Calu3 (cell line): Measurements from ENCODE around the gene DLK1. TPM values are rescaled to one million over a fixed set of nuclear protein-coding genes. Genes with fewer than 3 reads are reported as not detected.

Experiments used
- BruUV-seq: library from RNA; stranded (reverse); fragments of 400-500 nt; replicated peaks from 2 replicates; lab custom pipeline; 2021; lab: Mats Ljungman, UMichigan
- CTCF ChIA-PET: fragments of 300-600 bp; sonication (Branson Sonifier 250); formaldehyde crosslinking; loops from one replicate; lab custom pipeline; 2022; ENCODE audit warnings: antibody characterized with exemption; lab: Charles Lee
- DNase-seq: peaks from one replicate; pipeline ENCODE4 v3.0.0; 2022
- H3K27ac Mint-ChIP-seq: one replicate; pipeline ENCODE4 v1.8.0; 2022; ENCODE audit warnings: mixed read lengths; ENCODE audit not compliant: unreplicated experiment
- H3K27me3 Mint-ChIP-seq: one replicate; pipeline ENCODE4 v1.8.0; 2022; ENCODE audit warnings: mixed read lengths; ENCODE audit not compliant: unreplicated experiment
- H3K36me3 Mint-ChIP-seq: one replicate; pipeline ENCODE4 v1.8.0; 2022; ENCODE audit warnings: mild to moderate bottlenecking, moderate library complexity, mixed read lengths; ENCODE audit not compliant: insufficient read depth, unreplicated experiment
- H3K4me1 Mint-ChIP-seq: one replicate; pipeline ENCODE4 v1.8.0; 2022; ENCODE audit warnings: mild to moderate bottlenecking, low read depth, mixed read lengths; ENCODE audit not compliant: unreplicated experiment
- H3K4me3 Mint-ChIP-seq: one replicate; pipeline ENCODE4 v1.8.0; 2022; ENCODE audit warnings: mild to moderate bottlenecking, low read depth, moderate library complexity, mixed read lengths; ENCODE audit not compliant: unreplicated experiment
- H3K9me3 Mint-ChIP-seq: one replicate; pipeline ENCODE4 v1.8.0; 2022; ENCODE audit warnings: low read depth, mixed read lengths; ENCODE audit not compliant: unreplicated experiment
- intact Hi-C: fragments of 100-400 bp; cut with micrococcal nuclease; formaldehyde crosslinking; loops from one replicate; pipeline ENCODE4 v1.10.0; 2022; ENCODE audit not compliant: unreplicated experiment
- total RNA-seq: library from RNA; stranded (reverse); gene quantifications from 2 replicates; pipeline ENCODE4 v1.2.3, GENCODE V29; 2022
- TF ChIP-seq, protein P1 (sequence below): fragments of 200-600 bp; IDR thresholded peaks from one replicate; pipeline ENCODE4 v1.8.0; 2022; ENCODE audit warnings: antibody characterized with exemption; ENCODE audit not compliant: unreplicated experiment

DLK1 gene
- total RNA-seq, 1 experiment from 2014 or later = not detected

GRCh38 chr14:100696590-100696989 is 30.1 kb upstream of the DLK1 start:
- Mint-ChIP-seq H3K4me1 (peaks cover 21% of the 10 kb centered on the region), H3K27me3 (peaks cover 12% of the 10 kb centered on the region), H3K4me3 (no peak overlapping the region), H3K36me3 (peaks cover 20% of the 10 kb centered on the region), H3K27ac (no peak overlapping the region), H3K9me3 (no peaks in the 10 kb centered on the region)
- no TSS peak for BruUV-seq
- CTCF ChIA-PET = no interaction called here
- intact Hi-C loops = no loop called here
- no peak for DNase-seq
- TF ChIP-seq, protein P1, sequence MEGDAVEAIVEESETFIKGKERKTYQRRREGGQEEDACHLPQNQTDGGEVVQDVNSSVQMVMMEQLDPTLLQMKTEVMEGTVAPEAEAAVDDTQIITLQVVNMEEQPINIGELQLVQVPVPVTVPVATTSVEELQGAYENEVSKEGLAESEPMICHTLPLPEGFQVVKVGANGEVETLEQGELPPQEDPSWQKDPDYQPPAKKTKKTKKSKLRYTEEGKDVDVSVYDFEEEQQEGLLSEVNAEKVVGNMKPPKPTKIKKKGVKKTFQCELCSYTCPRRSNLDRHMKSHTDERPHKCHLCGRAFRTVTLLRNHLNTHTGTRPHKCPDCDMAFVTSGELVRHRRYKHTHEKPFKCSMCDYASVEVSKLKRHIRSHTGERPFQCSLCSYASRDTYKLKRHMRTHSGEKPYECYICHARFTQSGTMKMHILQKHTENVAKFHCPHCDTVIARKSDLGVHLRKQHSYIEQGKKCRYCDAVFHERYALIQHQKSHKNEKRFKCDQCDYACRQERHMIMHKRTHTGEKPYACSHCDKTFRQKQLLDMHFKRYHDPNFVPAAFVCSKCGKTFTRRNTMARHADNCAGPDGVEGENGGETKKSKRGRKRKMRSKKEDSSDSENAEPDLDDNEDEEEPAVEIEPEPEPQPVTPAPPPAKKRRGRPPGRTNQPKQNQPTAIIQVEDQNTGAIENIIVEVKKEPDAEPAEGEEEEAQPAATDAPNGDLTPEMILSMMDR = no peak

GRCh38 chr14:100698066-100698465 is 28.6 kb upstream of the DLK1 start:
- no peak overlapping the region for H3K4me3 Mint-ChIP-seq
- peaks cover 13% of the 10 kb centered on the region for H3K27me3 Mint-ChIP-seq
- no TSS peak for BruUV-seq
- DNase-seq = no peak
- CTCF ChIA-PET = no interaction called here
- H3K9me3 Mint-ChIP-seq = no peaks in the 10 kb centered on the region
- H3K4me1 Mint-ChIP-seq = peaks cover 9% of the 10 kb centered on the region
- H3K36me3 Mint-ChIP-seq = peaks cover 12% of the 10 kb centered on the region
- TF ChIP-seq, protein P1 = no peak
- intact Hi-C loops = no loop called here
- no peak overlapping the region for H3K27ac Mint-ChIP-seq

GRCh38 chr14:100698666-100699448 is 27.8 kb upstream of the DLK1 start:
- TF ChIP-seq, protein P1 = no peak
- Mint-ChIP-seq H3K27ac (no peak overlapping the region), H3K9me3 (no peaks in the 10 kb centered on the region), H3K4me3 (no peak overlapping the region), H3K36me3 (peaks cover 6% of the 10 kb centered on the region), H3K4me1 (peaks cover 2% of the 10 kb centered on the region), H3K27me3 (peaks cover 13% of the 10 kb centered on the region)
- intact Hi-C loops = no loop called here
- no TSS peak for BruUV-seq
- CTCF ChIA-PET = no interaction called here
- DNase-seq = no peak

GRCh38 chr14:100701314-100701713 is 25.4 kb upstream of the DLK1 start:
- CTCF ChIA-PET = no interaction called here
- no TSS peak for BruUV-seq
- no peaks in the 10 kb centered on the region for H3K9me3 Mint-ChIP-seq
- no peaks in the 10 kb centered on the region for H3K4me1 Mint-ChIP-seq
- peaks cover 14% of the 10 kb centered on the region for H3K27me3 Mint-ChIP-seq
- intact Hi-C loops = no loop called here
- TF ChIP-seq, protein P1 = no peak
- H3K27ac Mint-ChIP-seq = no peak overlapping the region
- H3K36me3 Mint-ChIP-seq = no peaks in the 10 kb centered on the region
- no peak overlapping the region for H3K4me3 Mint-ChIP-seq
- no peak for DNase-seq
